Nephron progenitor cell (in vitro differentiated cells): ENCODE data around the gene PGBD5.

Experiments
- DNase-seq: peaks from one replicate; pipeline ENCODE4 v3.0.0; 2021
- H3K27ac Mint-ChIP-seq: 2 replicates; pipeline ENCODE4 v1.8.0; 2021; ENCODE audit warnings: mild to moderate bottlenecking, moderate library complexity, mixed read lengths
- H3K27me3 Mint-ChIP-seq: 2 replicates; pipeline ENCODE4 v1.8.0; 2021; ENCODE audit warnings: mild to moderate bottlenecking, low read depth, mixed read lengths; ENCODE audit not compliant: poor library complexity
- H3K36me3 Mint-ChIP-seq: 2 replicates; pipeline ENCODE4 v1.8.0; 2021; ENCODE audit warnings: low read depth, mixed read lengths
- H3K4me1 Mint-ChIP-seq: 2 replicates; pipeline ENCODE4 v1.8.0; 2021; ENCODE audit warnings: mixed read lengths
- H3K4me3 Mint-ChIP-seq: 2 replicates; pipeline ENCODE4 v1.8.0; 2021; ENCODE audit warnings: mild to moderate bottlenecking, moderate library complexity, mixed read lengths
- H3K9me3 Mint-ChIP-seq: 2 replicates; pipeline ENCODE4 v1.8.0; 2021; ENCODE audit warnings: mild to moderate bottlenecking, moderate library complexity, mixed read lengths
- CTCF ChIP-seq: fragments of 200-600 bp; sonication (generic); IDR thresholded peaks from 2 replicates; pipeline ENCODE4 v1.5.0; 2021; ENCODE audit warnings: antibody characterized with exemption

PGBD5 gene

GRCh38 chr1:230392536-230392909 lies 33.6 kb downstream of the PGBD5 start:
- Mint-ChIP-seq H3K27ac (no peak overlapping the region), H3K36me3 (peaks cover 5% of the 10 kb centered on the region), H3K4me1 (peaks cover 12% of the 10 kb centered on the region), H3K9me3 (peaks cover 23% of the 10 kb centered on the region), H3K4me3 (no peak overlapping the region), H3K27me3 (peaks cover 6% of the 10 kb centered on the region)
- TF ChIP-seq CTCF = no peak
- DNase-seq = no peak

- H3K4me1 Mint-ChIP-seq = peaks cover 12% of the 10 kb centered on the region
- no peak overlapping the region for H3K27ac Mint-ChIP-seq
- H3K4me3 Mint-ChIP-seq = no peak overlapping the region
- no peak for TF ChIP-seq CTCF
- H3K27me3 Mint-ChIP-seq = peaks cover 6% of the 10 kb centered on the region
- DNase-seq = no peak
- H3K9me3 Mint-ChIP-seq = peaks cover 23% of the 10 kb centered on the region
- H3K36me3 Mint-ChIP-seq = peaks cover 5% of the 10 kb centered on the region
These were observed 34.2 kb downstream of the PGBD5 start for GRCh38 chr1:230391776-230392535.

DNA sequence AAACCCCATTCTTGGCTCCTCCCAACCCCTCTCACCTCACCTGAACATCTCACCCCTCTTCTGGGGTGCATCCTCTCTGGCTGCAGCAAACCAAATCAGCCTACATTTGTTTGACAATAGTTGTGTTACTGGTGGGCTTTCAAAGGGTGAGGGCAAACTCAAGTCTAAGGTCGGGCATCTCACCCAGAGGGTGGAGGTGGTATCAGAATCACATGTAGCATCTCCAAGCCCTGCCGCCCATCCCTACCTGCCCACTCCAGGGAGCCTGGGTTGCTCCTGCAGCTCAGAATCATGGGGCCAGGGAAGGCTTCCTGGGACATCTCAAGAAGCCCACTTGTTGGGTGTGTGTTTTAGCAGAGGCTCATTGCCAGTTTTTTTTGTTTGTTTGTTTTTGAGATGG lies 35.8 kb downstream of the PGBD5 start:
- no peak for DNase-seq
- Mint-ChIP-seq H3K27ac (no peak overlapping the region), H3K9me3 (peaks cover 23% of the 10 kb centered on the region), H3K36me3 (peaks cover 5% of the 10 kb centered on the region), H3K4me3 (no peak overlapping the region), H3K4me1 (peaks cover 12% of the 10 kb centered on the region), H3K27me3 (no peaks in the 10 kb centered on the region)
- no peak for TF ChIP-seq CTCF

GRCh38 chr1:230387876-230388275 lies 38.3 kb downstream of the PGBD5 start:
- no peak for TF ChIP-seq CTCF
- H3K4me3 Mint-ChIP-seq = no peak overlapping the region
- H3K27ac Mint-ChIP-seq = no peak overlapping the region
- H3K36me3 Mint-ChIP-seq = no peaks in the 10 kb centered on the region
- peaks cover 5% of the 10 kb centered on the region for H3K27me3 Mint-ChIP-seq
- H3K4me1 Mint-ChIP-seq = peaks cover 8% of the 10 kb centered on the region
- H3K9me3 Mint-ChIP-seq = peaks cover 14% of the 10 kb centered on the region
- DNase-seq = no peak

DNA sequence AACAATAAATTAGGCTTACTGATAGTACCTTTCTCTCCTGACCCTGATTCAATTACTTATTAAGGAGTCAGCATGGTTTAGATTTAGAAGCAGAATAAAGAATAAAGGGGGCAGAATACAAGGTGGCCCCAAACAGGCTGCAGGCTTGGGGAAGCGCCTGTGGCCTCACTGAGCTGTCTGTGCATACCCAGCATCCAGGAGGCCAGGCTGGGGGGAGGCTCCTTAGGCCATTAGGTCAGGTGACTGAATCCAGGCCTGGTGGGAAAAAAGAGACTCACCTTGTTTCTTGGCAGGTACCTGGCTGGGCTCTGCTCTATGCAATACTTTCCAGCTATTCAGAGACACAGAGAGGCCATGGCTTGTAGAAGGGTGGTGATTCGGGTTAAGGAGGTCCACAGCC lies 38.8 kb downstream of the PGBD5 start:
- Mint-ChIP-seq H3K9me3 (peaks cover 9% of the 10 kb centered on the region), H3K27me3 (peaks cover 5% of the 10 kb centered on the region), H3K36me3 (no peaks in the 10 kb centered on the region), H3K27ac (no peak overlapping the region), H3K4me1 (peaks cover 8% of the 10 kb centered on the region), H3K4me3 (no peak overlapping the region)
- TF ChIP-seq CTCF = no peak
- no peak for DNase-seq

DNA sequence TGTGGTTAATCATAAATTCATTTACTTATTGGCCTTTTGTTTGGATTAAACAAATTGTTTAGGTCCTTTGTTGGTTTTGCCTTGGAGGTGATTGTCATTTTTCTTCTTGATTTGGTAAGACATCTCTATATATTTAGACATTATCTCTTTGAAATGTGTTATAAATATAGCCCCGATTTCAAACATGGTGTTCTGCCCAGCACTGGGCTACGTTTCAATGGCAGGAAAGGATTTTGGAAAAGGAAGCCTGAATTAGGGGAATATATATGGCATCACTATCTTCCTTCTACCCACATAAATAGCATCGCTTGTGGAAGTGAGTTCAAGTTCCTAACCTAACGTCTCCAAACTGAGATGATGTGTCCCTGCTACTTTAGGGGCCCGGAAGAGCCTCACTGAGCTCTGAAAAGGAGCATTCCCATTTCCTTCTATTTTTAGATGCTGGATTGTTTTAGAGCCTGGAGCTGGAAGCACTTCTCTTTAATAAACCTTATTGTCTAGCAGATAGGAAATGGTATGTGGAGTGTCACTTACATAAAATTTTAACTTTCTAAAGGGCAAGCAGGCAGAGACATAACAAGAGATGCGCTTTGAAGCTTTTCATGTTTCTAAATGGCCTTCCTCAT lies 39.4 kb downstream of the PGBD5 start:
- no peak overlapping the region for H3K4me3 Mint-ChIP-seq
- no peak overlapping the region for H3K27ac Mint-ChIP-seq

More for the DNA sequence above, 39.4 kb downstream of the PGBD5 start:
- Mint-ChIP-seq H3K36me3 (no peaks in the 10 kb centered on the region), H3K9me3 (peaks cover 4% of the 10 kb centered on the region), H3K4me1 (peaks cover 13% of the 10 kb centered on the region), H3K27me3 (peaks cover 5% of the 10 kb centered on the region)
- TF ChIP-seq CTCF = no peak
- no peak for DNase-seq
